HepG2 (cell line): ENCODE measurements around the gene PXDC1. TPM values are rescaled to one million over a fixed set of nuclear protein-coding genes. Genes with fewer than 3 reads are reported as not detected.

Source experiments
- GLMP ChIP-seq: sonication (generic); formaldehyde crosslinking; IDR thresholded peaks from 2 replicates; pipeline ENCODE4 v1.9.0; 2021; ENCODE audit warnings: missing genetic modification reagents, mild to moderate bottlenecking, borderline replicate concordance
- LCORL ChIP-seq, 2 experiments: fragments of 450-650 bp in 1 of 2; sonication (generic) in 1 of 2; formaldehyde crosslinking in 1 of 2; IDR thresholded peaks; 2 replicates each; pipeline versions ENCODE4 v1.5.0 to v1.6.1; 2017 to 2020; ENCODE audit warnings: antibody characterized with exemption in 1 of 2, missing genetic modification reagents in 1 of 2
- SIN3B ChIP-seq: fragments of 150-350 bp; IDR thresholded peaks from 2 replicates; pipeline ENCODE4 v1.6.1; 2014; ENCODE audit warnings: low read length
- SNAI1 ChIP-seq: sonication (generic); formaldehyde crosslinking; IDR thresholded peaks from 2 replicates; pipeline ENCODE4 v1.5.0; 2020; ENCODE audit warnings: mild to moderate bottlenecking, missing genetic modification reagents, borderline replicate concordance
- ZNF12 ChIP-seq: sonication (generic); formaldehyde crosslinking; IDR thresholded peaks from 2 replicates; pipeline ENCODE4 v1.5.0; 2020; ENCODE audit warnings: missing genetic modification reagents
- polyA plus RNA-seq, 8 experiments: library from polyadenylated mRNA; depleted of rRNA in 3 of 8; stranded (reverse) in 7 of 8; unstranded in 1 of 8; fragments of >200 nt; fragmentation: Illumina TruSeq in 4 of 8; extraction: Trizol in 4 of 8; gene quantifications; 2 replicates each; pipeline versions ENCODE4 v1.2.1 to v1.2.3, GENCODE V29; 2011 to 2016; ENCODE audit warnings: low read depth in 4 of 8, missing spikeins in 1 of 8, mixed read lengths in 1 of 8; ENCODE audit not compliant: insufficient read depth in 1 of 8
- total RNA-seq, 5 experiments: library from RNA; depleted of rRNA; stranded (reverse); fragments of >200 nt; fragmentation: Illumina TruSeq; extraction: Trizol; gene quantifications; 2 replicates each; pipeline ENCODE4 v1.2.3, GENCODE V29; 2016; ENCODE audit warnings: low read depth in 1 of 5
- TF ChIP-seq, protein P1 (sequence below): sonication (generic); formaldehyde crosslinking; IDR thresholded peaks from 2 replicates; pipeline ENCODE4 v1.9.0; 2022; ENCODE audit warnings: missing genetic modification reagents, mild to moderate bottlenecking, borderline replicate concordance
- TF ChIP-seq, protein P2 (sequence below): sonication (generic); formaldehyde crosslinking; IDR thresholded peaks from 2 replicates; pipeline ENCODE4 v1.4.0; 2020; ENCODE audit warnings: missing genetic modification reagents
- TF ChIP-seq, protein P3 (sequence below): sonication (generic); formaldehyde crosslinking; conservative IDR thresholded peaks from 2 replicates; pipeline ENCODE4 v1.4.0; 2020; ENCODE audit warnings: missing genetic modification reagents

PXDC1 gene
- total and polyA plus RNA-seq, 2 of the 13 experiments (the other 11 are each of a cell fraction or from before 2014, with no cell fraction given) = 32.4 to 34.7 TPM

GRCh38 chr6:3782876-3783832 lies 31.6 kb upstream of the PXDC1 start (continued):
- TF ChIP-seq, protein P1, sequence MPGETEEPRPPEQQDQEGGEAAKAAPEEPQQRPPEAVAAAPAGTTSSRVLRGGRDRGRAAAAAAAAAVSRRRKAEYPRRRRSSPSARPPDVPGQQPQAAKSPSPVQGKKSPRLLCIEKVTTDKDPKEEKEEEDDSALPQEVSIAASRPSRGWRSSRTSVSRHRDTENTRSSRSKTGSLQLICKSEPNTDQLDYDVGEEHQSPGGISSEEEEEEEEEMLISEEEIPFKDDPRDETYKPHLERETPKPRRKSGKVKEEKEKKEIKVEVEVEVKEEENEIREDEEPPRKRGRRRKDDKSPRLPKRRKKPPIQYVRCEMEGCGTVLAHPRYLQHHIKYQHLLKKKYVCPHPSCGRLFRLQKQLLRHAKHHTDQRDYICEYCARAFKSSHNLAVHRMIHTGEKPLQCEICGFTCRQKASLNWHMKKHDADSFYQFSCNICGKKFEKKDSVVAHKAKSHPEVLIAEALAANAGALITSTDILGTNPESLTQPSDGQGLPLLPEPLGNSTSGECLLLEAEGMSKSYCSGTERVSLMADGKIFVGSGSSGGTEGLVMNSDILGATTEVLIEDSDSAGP (CRISPR knock-in tag) = peak; percentile 27; the same call in 1 of the 2 replicates
- TF ChIP-seq LCORL (IDR thresholded peaks at IDR 0.05) (no peak), LCORL (CRISPR knock-in tag; IDR thresholded peaks at IDR 0.05) (0 out of 2 replicates have a peak, but pooled peaks have one; percentile 10), SIN3B (no peak), SNAI1 (CRISPR knock-in tag) (no peak), GLMP (CRISPR knock-in tag) (no peak), ZNF12 (no peak)
- TF ChIP-seq, protein P2, sequence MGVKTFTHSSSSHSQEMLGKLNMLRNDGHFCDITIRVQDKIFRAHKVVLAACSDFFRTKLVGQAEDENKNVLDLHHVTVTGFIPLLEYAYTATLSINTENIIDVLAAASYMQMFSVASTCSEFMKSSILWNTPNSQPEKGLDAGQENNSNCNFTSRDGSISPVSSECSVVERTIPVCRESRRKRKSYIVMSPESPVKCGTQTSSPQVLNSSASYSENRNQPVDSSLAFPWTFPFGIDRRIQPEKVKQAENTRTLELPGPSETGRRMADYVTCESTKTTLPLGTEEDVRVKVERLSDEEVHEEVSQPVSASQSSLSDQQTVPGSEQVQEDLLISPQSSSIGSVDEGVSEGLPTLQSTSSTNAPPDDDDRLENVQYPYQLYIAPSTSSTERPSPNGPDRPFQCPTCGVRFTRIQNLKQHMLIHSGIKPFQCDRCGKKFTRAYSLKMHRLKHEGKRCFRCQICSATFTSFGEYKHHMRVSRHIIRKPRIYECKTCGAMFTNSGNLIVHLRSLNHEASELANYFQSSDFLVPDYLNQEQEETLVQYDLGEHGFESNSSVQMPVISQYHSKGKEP (CRISPR knock-in tag) = no peak
- TF ChIP-seq, protein P3, sequence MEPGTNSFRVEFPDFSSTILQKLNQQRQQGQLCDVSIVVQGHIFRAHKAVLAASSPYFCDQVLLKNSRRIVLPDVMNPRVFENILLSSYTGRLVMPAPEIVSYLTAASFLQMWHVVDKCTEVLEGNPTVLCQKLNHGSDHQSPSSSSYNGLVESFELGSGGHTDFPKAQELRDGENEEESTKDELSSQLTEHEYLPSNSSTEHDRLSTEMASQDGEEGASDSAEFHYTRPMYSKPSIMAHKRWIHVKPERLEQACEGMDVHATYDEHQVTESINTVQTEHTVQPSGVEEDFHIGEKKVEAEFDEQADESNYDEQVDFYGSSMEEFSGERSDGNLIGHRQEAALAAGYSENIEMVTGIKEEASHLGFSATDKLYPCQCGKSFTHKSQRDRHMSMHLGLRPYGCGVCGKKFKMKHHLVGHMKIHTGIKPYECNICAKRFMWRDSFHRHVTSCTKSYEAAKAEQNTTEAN (CRISPR knock-in tag) = 0 out of 2 replicates have a peak, but pooled peaks have one; percentile 30
- TF ChIP-seq, all 625 proteins: peak for 8
